ENCODE results near the gene CRYGA.

The CRYGA gene

GRCh38 chr2:208163489-208163888, at the start of gene CRYGA:
Gene CRYGA (minus strand): TSS chr2:208163589. CDS start chr2:208163556, 33 bp downstream.
- H3K4me1 Mint-ChIP-seq = no peaks in the 10 kb centered on the region
- H3K9me3 Mint-ChIP-seq = no peaks in the 10 kb centered on the region
- no peak within 1 kb of the TSS for H3K27ac Mint-ChIP-seq
- H3K4me3 Mint-ChIP-seq = no peak within 1 kb of the TSS
- no peaks in the 10 kb centered on the region for H3K36me3 Mint-ChIP-seq
- DNase-seq (ENCODE audit: low spot score in 2 of 2) (no peak), ATAC-seq (no peak)

DNA sequence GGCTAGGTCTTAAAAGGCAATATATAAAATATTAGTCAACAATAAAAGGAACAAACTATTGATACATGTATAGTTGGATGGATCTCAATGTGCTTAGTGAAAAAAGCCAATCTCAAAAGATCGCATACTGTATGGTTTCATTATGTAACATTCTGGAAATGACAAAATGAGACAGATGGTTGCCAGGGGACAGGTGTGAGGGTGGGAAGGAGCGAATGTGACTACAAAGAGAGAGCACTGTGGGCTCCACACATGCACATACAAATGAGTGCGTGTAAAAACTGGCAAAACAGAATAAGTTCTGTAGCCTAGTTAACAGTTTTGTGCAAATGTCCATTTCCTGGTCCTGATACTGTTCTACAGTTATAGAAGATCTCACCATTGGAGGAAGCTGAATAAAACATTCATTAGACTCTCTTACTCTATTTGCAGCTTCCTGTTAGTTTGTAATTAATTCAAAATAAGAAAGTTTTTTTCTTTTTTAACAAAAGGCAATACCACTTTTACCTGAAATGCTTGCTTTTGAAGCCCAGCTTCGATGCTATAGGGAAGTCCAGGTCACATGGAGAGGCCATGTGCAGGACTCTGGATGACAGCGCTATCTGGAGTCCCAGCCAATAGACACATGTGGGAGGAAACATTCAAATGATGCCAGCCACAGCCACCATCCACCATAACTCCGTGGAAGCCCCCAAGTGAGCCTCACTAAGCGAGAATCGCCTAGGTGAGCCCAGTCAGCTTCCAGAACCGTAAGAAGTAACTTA, 47.5 kb upstream of the CRYGA start:
- Mint-ChIP-seq H3K4me3 (no peak overlapping the region), H3K4me1 (no peaks in the 10 kb centered on the region), H3K36me3 (no peaks in the 10 kb centered on the region), H3K27ac (no peak overlapping the region), H3K9me3 (no peaks in the 10 kb centered on the region)
- no peak for DNase-seq (ENCODE audit: low spot score in 2 of 2)
- ATAC-seq = no peak

- no peak for DNase-seq (ENCODE audit: low spot score in 2 of 2)
- H3K36me3 Mint-ChIP-seq = no peaks in the 10 kb centered on the region
- H3K4me1 Mint-ChIP-seq = no peaks in the 10 kb centered on the region
- H3K4me3 Mint-ChIP-seq = no peak overlapping the region
- ATAC-seq = peak; percentile 21
- H3K9me3 Mint-ChIP-seq = no peaks in the 10 kb centered on the region
- no peak overlapping the region for H3K27ac Mint-ChIP-seq
Observed at GRCh38 chr2:208208335-208209085, 45.1 kb upstream of the CRYGA start.

- Mint-ChIP-seq H3K36me3 (no peaks in the 10 kb centered on the region), H3K27ac (no peak overlapping the region), H3K9me3 (no peaks in the 10 kb centered on the region), H3K4me1 (no peaks in the 10 kb centered on the region), H3K4me3 (no peak overlapping the region)
- no peak for DNase-seq (ENCODE audit: low spot score in 2 of 2)
- ATAC-seq = no peak
Observed at GRCh38 chr2:208207769-208208168, 44.4 kb upstream of the CRYGA start.

DNA sequence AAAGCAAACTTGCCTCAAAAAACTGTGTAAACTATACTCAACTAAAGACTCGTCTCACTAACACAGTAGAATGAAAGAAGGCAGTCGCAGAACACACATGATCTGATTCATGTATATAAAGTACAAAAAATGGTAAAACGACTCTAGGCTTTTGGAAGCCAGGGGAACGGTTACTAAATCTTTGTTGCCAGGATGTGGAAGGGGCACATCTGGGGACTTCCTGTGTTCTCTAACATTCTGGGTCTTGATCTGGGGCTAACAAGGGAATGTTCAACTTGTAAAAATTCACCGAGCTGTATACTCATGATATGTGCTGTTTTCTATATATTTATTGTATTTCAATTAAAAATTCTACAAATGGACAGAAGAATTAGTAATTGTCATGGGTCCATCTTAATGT, 40.8 kb upstream of the CRYGA start:
- DNase-seq (ENCODE audit: low spot score in 2 of 2) = no peak
- ATAC-seq = no peak
- H3K36me3 Mint-ChIP-seq = no peaks in the 10 kb centered on the region
- no peaks in the 10 kb centered on the region for H3K9me3 Mint-ChIP-seq
- H3K27ac Mint-ChIP-seq = no peak overlapping the region
- no peak overlapping the region for H3K4me3 Mint-ChIP-seq
- H3K4me1 Mint-ChIP-seq = no peaks in the 10 kb centered on the region

GRCh38 chr2:208195531-208195930, 32.1 kb upstream of the CRYGA start:
- DNase-seq (ENCODE audit: low spot score in 2 of 2) = no peak
- no peak for ATAC-seq
- H3K27ac Mint-ChIP-seq = no peak overlapping the region
- H3K36me3 Mint-ChIP-seq = no peaks in the 10 kb centered on the region
- no peaks in the 10 kb centered on the region for H3K4me1 Mint-ChIP-seq
- no peak overlapping the region for H3K4me3 Mint-ChIP-seq
- no peaks in the 10 kb centered on the region for H3K9me3 Mint-ChIP-seq

GRCh38 chr2:208192611-208193236, 29.3 kb upstream of the CRYGA start:
- DNase-seq (ENCODE audit: low spot score in 2 of 2) (no peak), ATAC-seq (no peak)
- Mint-ChIP-seq H3K4me3 (no peak overlapping the region), H3K27ac (no peak overlapping the region), H3K36me3 (no peaks in the 10 kb centered on the region), H3K9me3 (no peaks in the 10 kb centered on the region), H3K4me1 (no peaks in the 10 kb centered on the region)

GRCh38 chr2:208189810-208190503, 26.6 kb upstream of the CRYGA start, which contains the start of gene C2orf80:
Gene C2orf80 (minus strand): TSS chr2:208190030. CDS start chr2:208186986, 3,044 bp downstream.
- H3K4me3 Mint-ChIP-seq = no peak within 1 kb of the TSS
- H3K27ac Mint-ChIP-seq = no peak within 1 kb of the TSS
- H3K9me3 Mint-ChIP-seq = no peaks in the 10 kb centered on the region
- DNase-seq (ENCODE audit: low spot score in 2 of 2) = no peak
- no peak for ATAC-seq
- H3K36me3 Mint-ChIP-seq = no peaks in the 10 kb centered on the region
- no peaks in the 10 kb centered on the region for H3K4me1 Mint-ChIP-seq

DNA sequence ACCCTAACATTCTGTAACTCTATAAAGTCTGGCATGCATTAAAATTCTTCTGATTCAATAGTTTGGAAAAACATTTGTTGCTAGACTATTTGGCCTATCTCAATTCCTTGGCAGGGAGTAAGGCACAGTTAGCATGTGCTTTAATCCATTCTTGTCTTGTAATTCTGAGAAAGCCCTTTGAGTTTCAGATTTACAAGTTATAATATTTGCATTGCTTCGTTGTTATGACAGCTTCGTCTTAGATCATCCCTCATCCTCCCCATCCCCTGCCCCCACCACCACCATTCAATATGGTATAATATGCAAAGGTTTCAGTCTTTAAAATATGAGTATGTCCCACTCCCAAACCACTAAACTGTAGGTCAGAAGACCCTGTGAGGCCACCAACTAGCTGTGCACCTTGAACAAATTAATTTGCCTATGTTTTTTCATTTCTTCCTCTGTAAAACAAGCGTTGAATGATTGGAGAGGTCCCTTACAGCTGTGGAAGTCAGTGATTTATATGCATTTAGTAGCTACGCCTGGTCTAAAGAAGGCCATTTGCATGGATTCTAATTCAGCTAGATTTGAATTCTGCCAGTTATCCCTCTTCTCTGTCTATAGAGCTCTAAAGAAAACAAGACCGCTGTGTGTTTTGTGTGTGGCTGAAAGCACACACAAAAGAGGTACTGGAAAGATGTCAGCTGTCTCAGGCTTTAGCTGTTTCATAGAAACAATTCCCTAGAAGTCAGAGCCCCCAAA, 25.9 kb upstream of the CRYGA start:
- ATAC-seq = no peak
- no peaks in the 10 kb centered on the region for H3K36me3 Mint-ChIP-seq
- no peak for DNase-seq (ENCODE audit: low spot score in 2 of 2)
- H3K9me3 Mint-ChIP-seq = no peaks in the 10 kb centered on the region
- no peak overlapping the region for H3K27ac Mint-ChIP-seq
- no peaks in the 10 kb centered on the region for H3K4me1 Mint-ChIP-seq
- H3K4me3 Mint-ChIP-seq = no peak overlapping the region

DNA sequence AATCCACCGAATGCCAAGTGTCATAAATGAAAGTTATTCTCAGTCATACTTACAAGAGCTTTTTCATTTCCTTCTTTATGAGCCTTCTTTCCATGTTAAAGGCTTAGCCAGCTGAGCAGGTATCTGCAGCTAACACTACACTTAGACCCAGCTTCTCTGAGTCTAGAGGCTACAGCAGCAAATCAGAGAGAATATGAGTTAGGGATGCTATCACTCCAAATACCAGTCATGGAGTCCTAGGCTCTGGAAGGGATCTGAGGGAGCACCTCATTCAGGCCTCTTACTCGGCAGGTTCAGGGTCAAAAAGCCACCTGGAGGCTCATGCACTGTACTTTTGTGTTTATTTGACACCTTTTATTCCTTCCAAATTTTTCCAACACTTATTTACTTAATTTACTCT, 23.5 kb upstream of the CRYGA start:
- H3K36me3 Mint-ChIP-seq = no peaks in the 10 kb centered on the region

GRCh38 chr2:208186465-208186864, 23.1 kb upstream of the CRYGA start:
- no peaks in the 10 kb centered on the region for H3K4me1 Mint-ChIP-seq
- H3K36me3 Mint-ChIP-seq = no peaks in the 10 kb centered on the region
- no peaks in the 10 kb centered on the region for H3K9me3 Mint-ChIP-seq
- no peak overlapping the region for H3K27ac Mint-ChIP-seq
- no peak for DNase-seq (ENCODE audit: low spot score in 2 of 2)
- H3K4me3 Mint-ChIP-seq = no peak overlapping the region
- ATAC-seq = no peak

More for the DNA sequence above, 23.5 kb upstream of the CRYGA start:
- Mint-ChIP-seq H3K27ac (no peak overlapping the region), H3K4me1 (no peaks in the 10 kb centered on the region), H3K4me3 (no peak overlapping the region), H3K9me3 (no peaks in the 10 kb centered on the region)
- DNase-seq (ENCODE audit: low spot score in 2 of 2) (no peak), ATAC-seq (no peak)

DNA sequence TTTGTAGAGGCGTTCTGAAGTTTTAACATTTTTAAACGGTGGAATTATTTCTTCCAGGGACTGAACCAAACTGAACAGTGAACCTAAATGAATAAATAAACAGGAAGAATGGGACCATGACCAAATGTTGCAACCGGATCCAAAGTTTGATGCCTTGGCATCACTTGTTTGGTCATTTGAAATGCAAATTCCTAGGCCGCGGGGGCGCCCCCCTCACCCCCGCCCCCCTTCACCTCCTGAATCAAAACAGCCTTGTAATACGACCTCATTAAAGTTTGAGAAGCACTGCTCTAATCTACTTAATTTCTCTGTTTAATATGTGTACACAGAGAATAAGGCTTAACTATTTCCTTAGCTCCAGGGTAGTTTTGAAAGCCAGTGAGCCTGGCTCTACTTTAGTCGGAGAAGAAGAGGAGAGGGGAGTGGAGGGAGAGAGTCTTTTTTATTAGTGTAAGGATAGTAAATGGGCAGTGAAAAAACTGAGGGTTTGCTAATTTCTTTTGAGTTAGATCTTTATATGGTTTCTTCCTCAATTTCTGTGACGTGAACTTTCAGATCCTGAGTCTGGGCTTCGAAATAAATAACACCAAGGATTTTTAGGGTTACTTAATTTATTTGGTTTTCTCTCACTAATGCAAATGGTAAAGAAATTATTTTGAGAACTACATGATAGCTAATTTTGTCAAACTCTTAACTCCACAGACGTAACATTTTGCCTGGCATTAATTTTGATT, 20.8 kb upstream of the CRYGA start:
- H3K4me3 Mint-ChIP-seq = no peak overlapping the region
- no peaks in the 10 kb centered on the region for H3K9me3 Mint-ChIP-seq
- DNase-seq (ENCODE audit: low spot score in 2 of 2) (no peak), ATAC-seq (no peak)
- H3K4me1 Mint-ChIP-seq = no peaks in the 10 kb centered on the region
- H3K36me3 Mint-ChIP-seq = no peaks in the 10 kb centered on the region
- H3K27ac Mint-ChIP-seq = no peak overlapping the region

DNA sequence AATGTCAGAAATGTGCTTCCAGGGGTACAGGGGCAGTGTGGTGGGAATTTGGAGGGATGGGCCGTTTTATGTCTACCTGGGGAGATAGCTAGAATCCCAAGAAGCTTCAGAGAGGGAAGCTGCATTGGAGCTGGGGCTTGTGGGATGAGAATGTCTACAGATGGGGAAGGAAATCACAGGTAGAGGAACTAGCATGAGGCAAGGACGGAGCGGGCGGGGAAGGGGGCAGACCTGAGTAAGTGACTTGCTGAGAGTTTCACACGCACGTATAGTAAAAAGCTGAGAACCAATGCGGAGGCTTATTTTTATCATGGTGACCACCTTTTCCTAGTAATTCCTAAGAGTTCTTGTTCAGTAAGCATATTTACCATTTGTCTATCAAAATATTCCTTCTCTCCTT, 20.1 kb upstream of the CRYGA start:
- no peak overlapping the region for H3K27ac Mint-ChIP-seq
- ATAC-seq (no peak), DNase-seq (ENCODE audit: low spot score in 2 of 2) (no peak)
- H3K4me1 Mint-ChIP-seq = no peaks in the 10 kb centered on the region
- no peaks in the 10 kb centered on the region for H3K36me3 Mint-ChIP-seq
- H3K4me3 Mint-ChIP-seq = no peak overlapping the region
- no peaks in the 10 kb centered on the region for H3K9me3 Mint-ChIP-seq

- no peak for ATAC-seq
- H3K4me1 Mint-ChIP-seq = no peaks in the 10 kb centered on the region
- no peaks in the 10 kb centered on the region for H3K9me3 Mint-ChIP-seq
- H3K27ac Mint-ChIP-seq = no peak overlapping the region
- DNase-seq (ENCODE audit: low spot score in 2 of 2) = no peak
- H3K36me3 Mint-ChIP-seq = no peaks in the 10 kb centered on the region
- H3K4me3 Mint-ChIP-seq = no peak overlapping the region
Observed at GRCh38 chr2:208182835-208183234, 19.4 kb upstream of the CRYGA start.
